Medulla oblongata (tissue), 1 donor: ENCODE data around the gene UBE4B.

ENCODE experiments used
- DNase-seq: peaks from one replicate; pipeline ENCODE4 v3.0.0-alpha.2; 2015; ENCODE audit errors: extremely low spot score

Gene UBE4B

GRCh38 chr1:10033359-10033845 is 644 bp downstream of the UBE4B start:
- DNase-seq, result peak; percentile 40

- no peak for DNase-seq
Observed at GRCh38 chr1:10042746-10043145, 10.0 kb downstream of the UBE4B start.

DNA sequence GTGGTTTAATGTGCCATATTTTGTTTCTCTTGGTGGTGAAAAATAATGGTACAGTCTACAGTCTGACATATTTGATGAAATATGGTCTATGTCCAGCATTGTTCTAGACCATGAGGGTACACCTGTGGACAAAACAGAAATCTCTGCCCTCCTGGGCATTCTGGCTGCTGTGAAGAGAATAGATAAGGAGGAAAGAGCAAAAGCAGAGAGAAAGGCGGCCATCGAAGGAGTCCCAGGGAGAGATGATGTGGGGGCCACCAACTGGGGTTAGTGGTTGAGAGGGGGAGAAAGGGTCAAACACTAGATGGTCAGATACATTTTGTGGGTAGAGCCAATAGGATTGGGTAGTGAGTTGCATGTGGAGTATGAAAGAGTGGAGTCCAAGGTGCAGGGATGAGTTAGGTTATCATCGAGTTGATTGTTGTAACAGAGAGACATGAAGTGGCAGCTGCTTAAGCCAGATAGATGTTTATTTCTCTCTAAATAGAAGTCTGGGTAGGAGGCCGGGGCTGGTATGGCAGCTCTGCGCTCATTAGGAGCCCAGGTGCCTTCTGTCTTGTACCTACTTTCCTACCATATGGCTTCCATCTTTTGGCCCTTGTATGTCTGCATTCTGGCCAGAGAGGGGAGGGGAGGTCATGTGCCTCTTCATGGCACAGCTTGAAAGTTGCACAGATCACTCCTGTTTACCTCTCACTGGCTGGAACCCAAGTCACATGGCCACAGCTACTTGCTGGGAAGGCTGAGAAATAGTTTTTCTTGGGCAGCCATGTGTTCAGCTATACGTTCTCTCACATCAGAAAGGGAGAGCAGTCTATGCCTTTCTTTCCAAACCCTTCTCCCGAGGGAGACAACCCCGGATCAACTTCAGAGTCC is 13.0 kb downstream of the UBE4B start:
- no peak for DNase-seq

GRCh38 chr1:10046356-10047085 is 13.8 kb downstream of the UBE4B start:
- DNase-seq, result peak; percentile 58

- DNase-seq, result no peak
Observed at GRCh38 chr1:10048601-10049000, 15.8 kb downstream of the UBE4B start.

- no peak for DNase-seq
Observed at GRCh38 chr1:10050611-10051010, 17.9 kb downstream of the UBE4B start.

DNA sequence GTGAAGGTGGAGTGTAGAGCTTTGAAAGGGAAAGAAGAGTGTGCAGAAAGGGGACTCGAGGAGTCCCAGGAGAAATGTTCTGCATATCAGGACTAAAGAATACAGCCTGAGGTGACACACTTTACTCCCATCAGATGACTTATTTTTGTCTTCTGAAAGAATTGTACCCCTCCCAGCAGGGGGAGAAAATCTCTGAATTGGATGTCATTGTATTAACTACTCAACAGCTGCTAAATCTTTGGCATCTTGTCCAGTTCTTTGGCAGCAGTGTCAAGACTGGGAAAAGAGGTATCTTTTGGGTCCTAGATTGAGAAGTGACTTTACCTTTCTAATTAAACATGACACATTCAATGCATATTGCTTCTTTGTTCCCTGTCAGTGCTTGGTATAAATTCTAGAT is 18.9 kb downstream of the UBE4B start:
- DNase-seq, result no peak

GRCh38 chr1:10052347-10052746 is 19.6 kb downstream of the UBE4B start:
- DNase-seq, result no peak

DNA sequence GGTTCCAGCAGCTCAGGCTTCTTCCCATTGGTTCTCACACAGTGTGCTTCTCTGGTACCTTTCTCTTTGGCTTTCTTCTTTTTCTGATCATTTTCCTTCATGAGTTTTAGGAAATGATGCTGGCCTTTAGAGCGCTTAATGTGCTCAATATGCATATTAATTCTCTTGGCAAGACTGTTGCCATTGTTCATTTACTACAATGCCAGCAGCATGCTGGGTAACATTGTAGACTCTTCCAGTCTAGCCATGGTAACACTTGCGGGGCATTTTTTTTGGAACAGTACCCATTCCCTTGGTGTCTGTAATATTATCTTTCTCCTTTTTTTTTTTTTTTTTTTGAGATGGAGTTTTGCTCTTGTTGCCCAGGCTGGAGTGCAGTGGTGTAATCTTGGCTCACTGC is 21.7 kb downstream of the UBE4B start:
- DNase-seq, result peak; percentile 56

DNA sequence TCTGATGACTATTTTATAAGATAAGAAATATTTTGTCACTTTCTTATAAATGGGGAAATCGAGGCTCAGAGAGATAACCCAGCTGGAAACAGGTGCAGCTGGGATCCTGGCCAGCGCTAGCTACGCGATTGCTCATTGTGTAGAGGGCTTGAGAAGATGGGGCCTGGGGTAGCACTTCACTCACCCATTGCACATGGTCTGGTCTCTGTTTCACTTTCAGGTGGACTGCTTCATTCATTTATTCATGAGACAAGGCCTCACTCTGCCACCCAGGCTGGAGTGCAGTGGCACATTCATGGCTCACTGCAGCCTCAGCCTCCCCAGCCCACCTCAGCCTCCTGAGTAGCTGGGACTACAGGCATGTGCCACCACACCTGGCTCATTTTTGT is 23.8 kb downstream of the UBE4B start:
- no peak for DNase-seq

DNA sequence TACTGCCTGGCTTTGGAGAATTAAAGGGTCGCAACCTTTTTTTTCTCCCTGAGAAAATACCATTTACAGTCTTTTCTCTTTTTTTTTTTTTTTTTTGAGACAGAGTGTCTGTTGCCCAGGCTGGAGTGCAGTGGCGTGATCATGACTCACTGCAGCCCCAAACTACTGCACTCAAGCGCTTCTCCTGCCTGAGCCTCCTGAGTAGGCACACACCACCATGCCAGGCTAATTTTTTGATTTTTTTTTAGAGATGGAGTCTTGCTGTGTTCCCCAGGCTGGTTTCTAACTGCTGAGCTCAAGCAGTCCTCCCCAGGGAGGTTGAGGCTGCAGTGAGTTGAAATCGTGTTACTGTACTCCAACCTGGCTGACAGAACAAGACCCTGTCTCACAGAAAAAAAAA is 24.6 kb downstream of the UBE4B start:
- no peak for DNase-seq

GRCh38 chr1:10057796-10058195 is 25.0 kb downstream of the UBE4B start:
- DNase-seq, result no peak

- no peak for DNase-seq
Observed at GRCh38 chr1:10059342-10059718, 26.6 kb downstream of the UBE4B start.

DNA sequence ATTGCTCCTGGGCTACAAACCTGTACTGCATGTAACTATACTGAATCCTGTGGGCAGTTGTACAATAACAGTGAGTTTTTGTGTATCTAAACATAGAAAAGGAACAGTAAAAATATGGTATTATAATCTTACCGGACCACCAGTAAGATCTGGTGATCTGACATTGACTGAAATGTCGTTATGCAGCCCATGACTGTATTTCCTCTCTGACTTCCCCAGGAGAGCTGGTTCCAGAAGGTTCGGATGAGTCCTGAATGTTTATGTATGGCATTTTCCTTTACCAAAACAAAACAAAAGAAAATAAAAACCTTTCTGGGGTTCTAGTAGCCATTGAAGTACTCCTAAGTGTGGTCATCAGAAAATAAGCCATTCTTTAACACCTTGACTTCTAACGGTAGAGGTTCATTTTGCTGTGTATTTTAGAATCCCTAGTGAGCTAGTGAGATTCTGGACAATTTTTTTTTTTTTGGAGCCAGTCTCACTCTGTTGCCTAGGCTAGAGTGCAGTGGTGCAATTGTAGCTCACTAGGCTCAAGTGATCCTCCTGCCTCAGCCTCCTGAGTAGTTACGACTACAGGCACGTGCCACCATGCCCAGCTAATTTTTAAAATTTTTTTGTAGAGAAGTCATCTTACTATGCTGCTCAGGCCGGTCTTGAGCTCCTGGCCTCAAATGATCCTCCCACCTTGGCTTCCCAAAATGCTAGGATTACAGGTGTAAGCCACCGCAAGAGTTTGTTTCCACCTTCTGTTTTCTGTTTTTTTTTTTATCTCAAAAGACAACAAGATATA is 27.7 kb downstream of the UBE4B start:
- no peak for DNase-seq

DNA sequence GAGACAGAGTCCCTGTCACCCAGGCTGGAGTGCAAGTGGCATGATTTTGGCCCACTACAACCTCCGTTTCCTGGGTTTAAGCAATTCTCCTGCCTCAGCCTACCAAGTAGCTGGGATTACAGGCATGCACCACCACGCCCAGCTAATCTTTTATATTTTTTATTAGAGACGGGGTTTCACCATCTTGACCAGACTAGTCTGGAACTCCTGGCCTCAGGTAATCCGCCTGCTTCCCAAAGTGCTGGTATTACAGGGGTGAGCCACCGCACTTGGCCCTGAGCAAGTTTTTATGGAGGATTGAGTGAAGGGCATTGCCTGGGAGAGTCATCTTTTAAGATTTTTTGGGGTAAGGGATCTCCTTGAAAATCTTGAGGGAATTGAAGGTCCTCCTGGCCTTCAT is 28.5 kb downstream of the UBE4B start:
- no peak for DNase-seq

DNA sequence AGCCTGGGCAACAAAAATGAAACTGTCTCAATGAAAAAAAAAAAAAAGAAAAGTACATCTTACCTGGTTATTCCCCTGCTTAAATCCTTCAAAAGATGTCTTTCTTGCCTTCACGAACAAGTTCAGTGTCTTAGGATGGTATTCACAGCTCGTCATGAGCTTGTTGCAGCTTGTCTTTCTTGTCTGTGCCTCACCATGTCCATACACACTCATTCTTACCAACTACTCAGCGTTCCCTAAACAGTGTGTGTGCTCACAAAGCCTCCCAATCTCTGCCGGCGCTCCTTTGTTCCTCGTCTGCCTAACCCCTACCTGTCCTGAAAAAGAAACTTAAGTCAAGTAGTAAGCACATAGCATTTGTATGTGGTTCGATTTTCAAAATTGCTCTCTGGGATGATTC is 31.1 kb downstream of the UBE4B start:
- DNase-seq, result no peak

- no peak for DNase-seq
Observed at GRCh38 chr1:10064416-10065343, 31.9 kb downstream of the UBE4B start.

- peak; percentile 58 for DNase-seq
Observed at GRCh38 chr1:10065344-10065685, 32.6 kb downstream of the UBE4B start.

- no peak for DNase-seq
Observed at GRCh38 chr1:10065760-10066159, 33.0 kb downstream of the UBE4B start.

GRCh38 chr1:10068605-10069294 is 36.0 kb downstream of the UBE4B start:
- no peak for DNase-seq

DNA sequence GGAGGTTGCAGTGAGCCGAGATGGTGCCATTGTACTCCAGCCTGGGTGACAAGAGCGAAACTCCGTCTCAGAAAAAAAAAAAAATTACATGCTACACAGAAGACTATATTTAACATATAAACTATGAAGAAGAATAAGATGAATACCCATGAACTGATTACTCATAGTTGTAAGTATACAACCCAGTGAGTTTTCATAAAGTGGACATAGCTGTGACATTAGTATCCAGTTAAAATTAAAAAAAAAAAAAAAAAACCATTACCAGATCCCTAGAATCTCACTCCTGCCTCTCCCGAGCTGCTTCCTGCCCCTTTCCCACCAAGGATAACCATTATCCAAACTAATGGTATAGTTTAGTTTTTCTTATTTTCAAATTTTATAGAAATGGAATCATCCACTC is 37.4 kb downstream of the UBE4B start:
- no peak for DNase-seq
